ENCODE results near the gene TYSND1.

DNA sequence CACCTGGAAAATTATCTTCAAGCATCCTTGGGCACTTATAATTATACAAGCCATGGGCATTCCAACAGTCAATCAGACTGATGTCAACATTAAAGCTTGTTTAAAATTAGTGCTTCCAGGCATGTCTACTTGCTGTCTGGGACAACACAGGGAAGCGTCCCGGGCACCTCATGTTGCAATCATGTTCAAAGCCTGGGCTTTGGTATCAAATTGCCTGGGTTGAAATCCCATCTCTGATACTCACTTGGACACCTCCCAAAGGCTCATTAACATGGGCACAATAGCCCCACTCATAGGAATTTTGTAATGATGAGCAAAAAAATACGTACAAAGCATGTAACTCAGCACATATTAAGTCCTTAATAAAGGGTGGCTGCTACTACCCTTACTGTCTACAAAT is 28.3 kb downstream of the TYSND1 start:
- TF ChIP-seq POLR2A (IDR thresholded peaks at IDR 0.05): no peak
- TF ChIP-seq POLR2AphosphoS5 (IDR thresholded peaks at IDR 0.05): no peak
- TF ChIP-seq CTCF (IDR thresholded peaks at IDR 0.05): no peak
- TF ChIP-seq EP300 (IDR thresholded peaks at IDR 0.05): no peak
